ENCODE results near the gene RBP3. TPM values are rescaled to one million over a fixed set of nuclear protein-coding genes. Genes with fewer than 3 reads are reported as not detected.
A peak's percentile ranks its signal among the peaks of the same experiment; 100 is the strongest.

Gene RBP3
- polyA plus RNA-seq, 1 donor from 2014 or later = not detected

DNA sequence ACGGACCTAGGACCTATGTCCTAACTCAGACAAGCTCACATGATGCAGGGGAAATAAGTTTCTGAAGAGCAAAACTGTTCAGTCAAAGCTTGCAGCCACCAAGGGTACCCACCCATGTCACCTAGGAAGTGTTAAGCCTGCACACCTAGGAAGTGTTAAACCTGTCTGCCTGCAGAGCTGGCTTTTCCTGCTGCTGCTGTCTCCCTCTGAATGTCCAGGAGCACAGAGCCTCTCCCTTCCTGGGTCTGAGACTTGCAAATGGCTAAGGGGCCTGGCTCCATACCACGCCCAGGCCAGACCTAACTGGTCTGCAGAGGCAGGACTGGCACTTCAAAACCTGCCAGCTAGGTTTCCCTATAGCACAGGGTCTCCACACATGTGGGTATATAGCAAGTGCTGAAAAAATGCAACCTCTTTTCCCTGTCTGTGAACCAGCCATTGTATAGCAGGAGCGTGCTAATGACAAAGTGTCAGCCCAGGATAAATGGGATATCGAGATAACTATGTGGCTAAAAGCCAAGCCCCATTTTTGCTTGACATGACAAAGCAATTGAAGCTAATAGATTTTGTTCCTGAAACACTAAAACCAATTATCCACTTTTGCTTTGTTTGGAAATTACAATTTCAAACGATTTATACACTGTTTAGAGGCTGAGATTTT lies 24.4 kb upstream of the RBP3 start:
- H2AFZ ChIP-seq (ENCODE audit: low read depth, low read length) = no peak overlapping the region
- no peaks in the 10 kb centered on the region for H3K36me3 ChIP-seq (ENCODE audit: insufficient read depth, low read length)
- H3K4me2 ChIP-seq (ENCODE audit: low read length) = no peak overlapping the region
- H3K79me2 ChIP-seq (replicated peaks; ENCODE audit: insufficient read depth, low read length) = no peaks in the 10 kb centered on the region
- H4K20me1 ChIP-seq (ENCODE audit: insufficient read depth) = no peaks in the 10 kb centered on the region
- H3K27ac ChIP-seq (ENCODE audit: low read length) = no peak overlapping the region
- no peak overlapping the region for H3K4me3 ChIP-seq (ENCODE audit: low read length)
- peak overlapping the region; percentile 9 for H3K9ac ChIP-seq (ENCODE audit: low read length)
- H3F3A ChIP-seq (ENCODE audit: insufficient read depth, low read length, poor library complexity, severe bottlenecking) = no peaks in the 10 kb centered on the region
- no peaks in the 10 kb centered on the region for H3K27me3 ChIP-seq (ENCODE audit: insufficient read depth, low read depth, low read length)
- H3K9me3 ChIP-seq (ENCODE audit: low read length) = no peaks in the 10 kb centered on the region
- TF ChIP-seq EP300 (conservative IDR thresholded peaks at IDR 0.05; ENCODE audit: poor library complexity, severe bottlenecking) = no peak
- TF ChIP-seq POLR2AphosphoS5 (IDR thresholded peaks at IDR 0.05) = no peak
- TF ChIP-seq EZH2 (IDR thresholded peaks at IDR 0.05; ENCODE audit: borderline replicate concordance, insufficient read depth, low read length, poor library complexity, severe bottlenecking) = no peak
- TF ChIP-seq, protein P1, sequence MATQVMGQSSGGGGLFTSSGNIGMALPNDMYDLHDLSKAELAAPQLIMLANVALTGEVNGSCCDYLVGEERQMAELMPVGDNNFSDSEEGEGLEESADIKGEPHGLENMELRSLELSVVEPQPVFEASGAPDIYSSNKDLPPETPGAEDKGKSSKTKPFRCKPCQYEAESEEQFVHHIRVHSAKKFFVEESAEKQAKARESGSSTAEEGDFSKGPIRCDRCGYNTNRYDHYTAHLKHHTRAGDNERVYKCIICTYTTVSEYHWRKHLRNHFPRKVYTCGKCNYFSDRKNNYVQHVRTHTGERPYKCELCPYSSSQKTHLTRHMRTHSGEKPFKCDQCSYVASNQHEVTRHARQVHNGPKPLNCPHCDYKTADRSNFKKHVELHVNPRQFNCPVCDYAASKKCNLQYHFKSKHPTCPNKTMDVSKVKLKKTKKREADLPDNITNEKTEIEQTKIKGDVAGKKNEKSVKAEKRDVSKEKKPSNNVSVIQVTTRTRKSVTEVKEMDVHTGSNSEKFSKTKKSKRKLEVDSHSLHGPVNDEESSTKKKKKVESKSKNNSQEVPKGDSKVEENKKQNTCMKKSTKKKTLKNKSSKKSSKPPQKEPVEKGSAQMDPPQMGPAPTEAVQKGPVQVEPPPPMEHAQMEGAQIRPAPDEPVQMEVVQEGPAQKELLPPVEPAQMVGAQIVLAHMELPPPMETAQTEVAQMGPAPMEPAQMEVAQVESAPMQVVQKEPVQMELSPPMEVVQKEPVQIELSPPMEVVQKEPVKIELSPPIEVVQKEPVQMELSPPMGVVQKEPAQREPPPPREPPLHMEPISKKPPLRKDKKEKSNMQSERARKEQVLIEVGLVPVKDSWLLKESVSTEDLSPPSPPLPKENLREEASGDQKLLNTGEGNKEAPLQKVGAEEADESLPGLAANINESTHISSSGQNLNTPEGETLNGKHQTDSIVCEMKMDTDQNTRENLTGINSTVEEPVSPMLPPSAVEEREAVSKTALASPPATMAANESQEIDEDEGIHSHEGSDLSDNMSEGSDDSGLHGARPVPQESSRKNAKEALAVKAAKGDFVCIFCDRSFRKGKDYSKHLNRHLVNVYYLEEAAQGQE (IDR thresholded peaks at IDR 0.05; ENCODE audit: borderline replicate concordance) = no peak
- H3K9me2 ChIP-seq (ENCODE audit: insufficient read depth, low read length) = no peaks in the 10 kb centered on the region

- H3K9me3 ChIP-seq (ENCODE audit: low read length) = no peaks in the 10 kb centered on the region
Observed at GRCh38 chr10:47325303-47326291, 22.6 kb upstream of the RBP3 start.

More at GRCh38 chr10:47325303-47326291, 22.6 kb upstream of the RBP3 start:
- Histone ChIP-seq H3K79me2 (replicated peaks; ENCODE audit: insufficient read depth, low read length) (no peaks in the 10 kb centered on the region), H3K36me3 (ENCODE audit: insufficient read depth, low read length) (no peaks in the 10 kb centered on the region), H3K4me3 (ENCODE audit: low read length) (no peak overlapping the region), H3K4me2 (ENCODE audit: low read length) (no peak overlapping the region), H4K20me1 (ENCODE audit: insufficient read depth) (no peaks in the 10 kb centered on the region), H2AFZ (ENCODE audit: low read depth, low read length) (no peak overlapping the region), H3K9ac (ENCODE audit: low read length) (no peak overlapping the region), H3K27me3 (ENCODE audit: insufficient read depth, low read depth, low read length) (no peaks in the 10 kb centered on the region), H3K27ac (ENCODE audit: low read length) (no peak overlapping the region), H3F3A (ENCODE audit: insufficient read depth, low read length, poor library complexity, severe bottlenecking) (no peaks in the 10 kb centered on the region), H3K9me2 (ENCODE audit: insufficient read depth, low read length) (no peaks in the 10 kb centered on the region)
- TF ChIP-seq EZH2 (IDR thresholded peaks at IDR 0.05; ENCODE audit: borderline replicate concordance, insufficient read depth, low read length, poor library complexity, severe bottlenecking) (no peak), RAD21 (conservative IDR thresholded peaks at IDR 0.05) (no peak), MXI1 (conservative IDR thresholded peaks at IDR 0.05; ENCODE audit: poor library complexity, severe bottlenecking) (no peak), EP300 (conservative IDR thresholded peaks at IDR 0.05; ENCODE audit: poor library complexity, severe bottlenecking) (no peak), TAF1 (IDR thresholded peaks at IDR 0.05; ENCODE audit: low read depth) (no peak), SMC3 (conservative IDR thresholded peaks at IDR 0.05; ENCODE audit: poor library complexity) (no peak), POLR2AphosphoS5 (IDR thresholded peaks at IDR 0.05) (no peak)
- TF ChIP-seq, protein P1 (IDR thresholded peaks at IDR 0.05; ENCODE audit: borderline replicate concordance) = no peak
- TF ChIP-seq, protein P2, sequence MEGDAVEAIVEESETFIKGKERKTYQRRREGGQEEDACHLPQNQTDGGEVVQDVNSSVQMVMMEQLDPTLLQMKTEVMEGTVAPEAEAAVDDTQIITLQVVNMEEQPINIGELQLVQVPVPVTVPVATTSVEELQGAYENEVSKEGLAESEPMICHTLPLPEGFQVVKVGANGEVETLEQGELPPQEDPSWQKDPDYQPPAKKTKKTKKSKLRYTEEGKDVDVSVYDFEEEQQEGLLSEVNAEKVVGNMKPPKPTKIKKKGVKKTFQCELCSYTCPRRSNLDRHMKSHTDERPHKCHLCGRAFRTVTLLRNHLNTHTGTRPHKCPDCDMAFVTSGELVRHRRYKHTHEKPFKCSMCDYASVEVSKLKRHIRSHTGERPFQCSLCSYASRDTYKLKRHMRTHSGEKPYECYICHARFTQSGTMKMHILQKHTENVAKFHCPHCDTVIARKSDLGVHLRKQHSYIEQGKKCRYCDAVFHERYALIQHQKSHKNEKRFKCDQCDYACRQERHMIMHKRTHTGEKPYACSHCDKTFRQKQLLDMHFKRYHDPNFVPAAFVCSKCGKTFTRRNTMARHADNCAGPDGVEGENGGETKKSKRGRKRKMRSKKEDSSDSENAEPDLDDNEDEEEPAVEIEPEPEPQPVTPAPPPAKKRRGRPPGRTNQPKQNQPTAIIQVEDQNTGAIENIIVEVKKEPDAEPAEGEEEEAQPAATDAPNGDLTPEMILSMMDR (IDR thresholded peaks at IDR 0.05; ENCODE audit: poor library complexity, severe bottlenecking) = no peak

Measured in neural cell (in vitro differentiated cells).